H9 (cell line): ENCODE data around the gene SPTBN5. TPM values are rescaled to one million over a fixed set of nuclear protein-coding genes. Genes with fewer than 3 reads are reported as not detected.

Experiments
- DNase-seq: peaks from one replicate; pipeline ENCODE4 v3.0.0-alpha.2; 2017
- H2AFZ ChIP-seq: one replicate; pipeline ENCODE4 v1.6.1; 2013; ENCODE audit warnings: mild to moderate bottlenecking, low read length, control low read depth, moderate library complexity
- H2AK5ac ChIP-seq: 2 replicates; pipeline ENCODE4 v1.6.1; 2013; ENCODE audit warnings: low read length, control low read depth, mixed read lengths; ENCODE audit not compliant: insufficient read length
- H2BK120ac ChIP-seq: one replicate; pipeline ENCODE4 v1.6.1; 2013; ENCODE audit warnings: low read depth, mild to moderate bottlenecking, low read length, control low read depth, inconsistent platforms; ENCODE audit not compliant: poor library complexity, severe bottlenecking
- H2BK12ac ChIP-seq: 2 replicates; pipeline ENCODE4 v1.6.1; 2013; ENCODE audit warnings: low read length, control low read depth, mixed read lengths, low read depth; ENCODE audit not compliant: insufficient read length
- H2BK15ac ChIP-seq: 2 replicates; pipeline ENCODE4 v1.6.1; 2013; ENCODE audit warnings: low read depth, low read length, control low read depth
- H2BK20ac ChIP-seq: one replicate; pipeline ENCODE4 v1.6.1; 2013; ENCODE audit warnings: low read depth, mild to moderate bottlenecking, low read length, control low read depth, inconsistent platforms; ENCODE audit not compliant: poor library complexity, severe bottlenecking
- H2BK5ac ChIP-seq: 2 replicates; pipeline ENCODE4 v1.6.1; 2013; ENCODE audit warnings: low read length, control low read depth, mixed read lengths; ENCODE audit not compliant: insufficient read length
- H3K14ac ChIP-seq: 2 replicates; pipeline ENCODE4 v1.6.1; 2013; ENCODE audit warnings: low read length, control low read depth; ENCODE audit not compliant: insufficient read depth
- H3K18ac ChIP-seq: 2 replicates; pipeline ENCODE4 v1.6.1; 2013; ENCODE audit warnings: low read depth, mild to moderate bottlenecking, mixed read lengths, low read length, control low read depth; ENCODE audit not compliant: insufficient read length
- H3K23ac ChIP-seq: 2 replicates; pipeline ENCODE4 v1.6.1; 2013; ENCODE audit warnings: low read length, control low read depth, mixed read lengths, low read depth; ENCODE audit not compliant: insufficient read length
- H3K23me2 ChIP-seq: 2 replicates; pipeline ENCODE4 v1.6.1; 2013; ENCODE audit warnings: low read depth, mild to moderate bottlenecking, mixed read lengths, low read length, control low read depth; ENCODE audit not compliant: insufficient read length, poor library complexity, severe bottlenecking
- H3K27ac ChIP-seq: 2 replicates; pipeline ENCODE4 v1.5.1; 2013; ENCODE audit warnings: low read length, control low read depth, mixed read lengths, low read depth; ENCODE audit not compliant: insufficient read length
- H3K27me3 ChIP-seq: 2 replicates; pipeline ENCODE4 v1.6.1; 2013; ENCODE audit warnings: low read length, control low read depth, inconsistent platforms; ENCODE audit not compliant: insufficient read depth
- H3K4ac ChIP-seq: 2 replicates; pipeline ENCODE4 v1.6.1; 2013; ENCODE audit warnings: low read depth, mild to moderate bottlenecking, control low read depth, inconsistent platforms, low read length, moderate library complexity
- H3K4me1 ChIP-seq: 2 replicates; pipeline ENCODE4 v1.6.1; 2013; ENCODE audit warnings: low read length, control low read depth, inconsistent platforms; ENCODE audit not compliant: insufficient read depth
- H3K4me2 ChIP-seq: 2 replicates; pipeline ENCODE4 v1.6.1; 2013; ENCODE audit warnings: low read length, control low read depth, mixed read lengths; ENCODE audit not compliant: insufficient read length, insufficient read depth
- H3K56ac ChIP-seq: 2 replicates; pipeline ENCODE4 v1.6.1; 2013; ENCODE audit warnings: low read depth, mild to moderate bottlenecking, mixed read lengths, low read length, control low read depth; ENCODE audit not compliant: insufficient read length
- H3K79me1 ChIP-seq: 2 replicates; pipeline ENCODE4 v1.6.1; 2013; ENCODE audit warnings: low read depth, mild to moderate bottlenecking, moderate library complexity, low read length, control low read depth, inconsistent platforms; ENCODE audit not compliant: insufficient read depth, poor library complexity, severe bottlenecking
- H3K79me2 ChIP-seq: 2 replicates; pipeline ENCODE4 v1.6.1; 2013; ENCODE audit warnings: low read length, control low read depth, inconsistent platforms; ENCODE audit not compliant: insufficient read depth
- H3K9ac ChIP-seq: 2 replicates; pipeline ENCODE4 v1.6.1; 2013; ENCODE audit warnings: low read length, control low read depth, mixed read lengths; ENCODE audit not compliant: insufficient read length; ENCODE audit errors: extremely low read depth
- H3K9me3 ChIP-seq: one replicate; pipeline ENCODE4 v1.6.1; 2013; ENCODE audit warnings: low read depth, low read length, inconsistent platforms; ENCODE audit not compliant: control insufficient read depth
- H3T11ph ChIP-seq: one replicate; pipeline ENCODE4 v1.6.1; 2013; ENCODE audit warnings: mild to moderate bottlenecking, low read length, control low read depth, inconsistent platforms
- H4K20me1 ChIP-seq: one replicate; pipeline ENCODE4 v1.6.1; 2013; ENCODE audit not compliant: control insufficient read depth, insufficient read length, insufficient read depth
- H4K5ac ChIP-seq: 2 replicates; pipeline ENCODE4 v1.6.1; 2013; ENCODE audit warnings: low read depth, mild to moderate bottlenecking, mixed read lengths, low read length, control low read depth; ENCODE audit not compliant: insufficient read length
- H4K8ac ChIP-seq: replicated peaks from 2 replicates; pipeline ENCODE4 v1.6.1; 2013; ENCODE audit warnings: low read length, control low read depth, mixed read lengths, low read depth; ENCODE audit not compliant: insufficient read length
- H4K91ac ChIP-seq: 2 replicates; pipeline ENCODE4 v1.6.1; 2013; ENCODE audit warnings: low read depth, mild to moderate bottlenecking, moderate library complexity, mixed read lengths, low read length, control low read depth; ENCODE audit not compliant: insufficient read length
- H3K27ac Mint-ChIP-seq, 3 experiments: 2 replicates in 2 of 3; 3 replicates in 1 of 3; pipeline ENCODE4 v1.8.0; 2020 to 2021; ENCODE audit warnings: mixed read lengths in 3 of 3, mild to moderate bottlenecking in 1 of 3, moderate library complexity in 1 of 3
- H3K27me3 Mint-ChIP-seq: 2 replicates; pipeline ENCODE4 v1.8.0; 2021; ENCODE audit warnings: low read depth, mild to moderate bottlenecking, moderate library complexity, mixed read lengths
- H3K36me3 Mint-ChIP-seq, 3 experiments: 2 replicates in 2 of 3; 3 replicates in 1 of 3; pipeline ENCODE4 v1.8.0; 2020 to 2021; ENCODE audit warnings: low read depth in 3 of 3, mixed read lengths in 3 of 3; ENCODE audit not compliant: insufficient read depth in 1 of 3
- H3K4me1 Mint-ChIP-seq, 2 experiments: 2 replicates each; pipeline ENCODE4 v1.8.0; 2020; ENCODE audit warnings: mixed read lengths in 2 of 2
- H3K4me3 Mint-ChIP-seq, 2 experiments: 2 replicates in 1 of 2; 3 replicates in 1 of 2; pipeline ENCODE4 v1.8.0; 2020 to 2021; ENCODE audit warnings: mild to moderate bottlenecking in 2 of 2, mixed read lengths in 2 of 2, moderate library complexity in 1 of 2
- H3K9me3 Mint-ChIP-seq, 2 experiments: 2 replicates in 1 of 2; 3 replicates in 1 of 2; pipeline ENCODE4 v1.8.0; 2020; ENCODE audit warnings: mild to moderate bottlenecking in 2 of 2, mixed read lengths in 2 of 2, moderate library complexity in 1 of 2
- CTCF ChIP-seq: fragments of 200-600 bp; sonication (generic); conservative IDR thresholded peaks from 3 replicates; pipeline ENCODE4 v1.8.0; 2021; ENCODE audit warnings: antibody characterized with exemption, mild to moderate bottlenecking
- WGBS: extraction: QIAGEN DNeasy Blood & Tissue Kit; methylation state at CpG from one replicate; pipeline ENCODE4 v1.1.7; 2013; ENCODE audit warnings: missing lambda C conversion rate, low lambda C conversion rate, mixed read lengths; ENCODE audit not compliant: insufficient read length; ENCODE audit errors: extremely low coverage; 5-methylcytosine and 5-hydroxymethylcytosine counted together
- total RNA-seq: library from RNA; stranded (reverse); gene quantifications from 2 replicates; pipeline ENCODE4 v1.2.1, GENCODE V29; 2021

SPTBN5 gene
- total RNA-seq, 1 experiment from 2014 or later, result 0.90 TPM

GRCh38 chr15:41905036-41905793 lies 11.4 kb upstream of the SPTBN5 start:
- no peak for TF ChIP-seq CTCF
- no peak overlapping the region for H2BK12ac ChIP-seq
- no peak overlapping the region for H3K27ac ChIP-seq
- H2BK20ac ChIP-seq, result no peak overlapping the region
- H2BK5ac ChIP-seq, result no peak overlapping the region
- H3K27me3 ChIP-seq, result no peaks in the 10 kb centered on the region
- H3K27ac Mint-ChIP-seq, result peak overlapping the region in 2 of 3 experiments; percentile 39 to 70; a peak in 2 of 7 replicates
- H3K4me1 ChIP-seq, result no peaks in the 10 kb centered on the region
- H3K56ac ChIP-seq, result no peak overlapping the region
- no peaks in the 10 kb centered on the region for H3K9me3 ChIP-seq
- H2BK15ac ChIP-seq, result no peak overlapping the region
- H3K79me2 ChIP-seq, result no peaks in the 10 kb centered on the region
- H3K23me2 ChIP-seq, result no peaks in the 10 kb centered on the region
- no peaks in the 10 kb centered on the region for H3K27me3 Mint-ChIP-seq
- no peak overlapping the region for H2AFZ ChIP-seq
- no peaks in the 10 kb centered on the region for H3K9me3 Mint-ChIP-seq
- WGBS, result no CpG with 5 or more reads among the region's 14 CpGs
- H3K4me1 Mint-ChIP-seq, result peaks cover 3 to 8% of the 10 kb centered on the region in 2 experiments
- H4K5ac ChIP-seq, result no peak overlapping the region
- H2AK5ac ChIP-seq, result no peak overlapping the region
- H3K36me3 Mint-ChIP-seq, result peaks cover 26 to 56% (median 47%) of the 10 kb centered on the region in 3 experiments
- H4K20me1 ChIP-seq, result no peaks in the 10 kb centered on the region
- no peak overlapping the region for H3K23ac ChIP-seq
- no peak overlapping the region for H3K4ac ChIP-seq
- no peak overlapping the region for H3K18ac ChIP-seq
- no peak overlapping the region for H3T11ph ChIP-seq
- no peak overlapping the region for H2BK120ac ChIP-seq
- no peak for DNase-seq
- H3K4me3 Mint-ChIP-seq, result no peak overlapping the region; a peak in 1 of 5 replicates
- no peak overlapping the region for H4K8ac ChIP-seq
- no peaks in the 10 kb centered on the region for H3K79me1 ChIP-seq
- H3K4me2 ChIP-seq, result no peak overlapping the region
- H3K9ac ChIP-seq, result no peak overlapping the region
- no peak overlapping the region for H4K91ac ChIP-seq
- no peak overlapping the region for H3K14ac ChIP-seq
